ENCODE results near the gene WDR13. TPM values are rescaled to one million over a fixed set of nuclear protein-coding genes. Genes with fewer than 3 reads are reported as not detected.

Gene WDR13
- total and polyA plus RNA-seq, 8 donors = 52.0 to 433 (median 179) TPM

- Histone ChIP-seq H3K9me3 (no peaks in the 10 kb centered on the region), H3K4me3 (no peak overlapping the region), H3K36me3 (no peaks in the 10 kb centered on the region), H3K27me3 (no peaks in the 10 kb centered on the region), H3K4me1 (peaks cover 0 to 4% (median 0%) of the 10 kb centered on the region in 4 donors), H3K27ac (peak overlapping the region in 4 of 5 donors; percentile 43 to 64 (median 60))
- WGBS, 5 donors = 77 to 90% (median 86%) methylated on average over 16 to 21 of the region's 21 CpGs
- TF ChIP-seq EP300 (IDR thresholded peaks at IDR 0.05) (no peak), POLR2AphosphoS5 (IDR thresholded peaks at IDR 0.05) (no peak)
- no peak for DNase-seq
- intact Hi-C loops (cut with DNase I; ENCODE audit: low total_unique reads) = no loop called here
These were observed 6.8 kb upstream of the WDR13 start for GRCh38 chrX:48590203-48591103.

DNA sequence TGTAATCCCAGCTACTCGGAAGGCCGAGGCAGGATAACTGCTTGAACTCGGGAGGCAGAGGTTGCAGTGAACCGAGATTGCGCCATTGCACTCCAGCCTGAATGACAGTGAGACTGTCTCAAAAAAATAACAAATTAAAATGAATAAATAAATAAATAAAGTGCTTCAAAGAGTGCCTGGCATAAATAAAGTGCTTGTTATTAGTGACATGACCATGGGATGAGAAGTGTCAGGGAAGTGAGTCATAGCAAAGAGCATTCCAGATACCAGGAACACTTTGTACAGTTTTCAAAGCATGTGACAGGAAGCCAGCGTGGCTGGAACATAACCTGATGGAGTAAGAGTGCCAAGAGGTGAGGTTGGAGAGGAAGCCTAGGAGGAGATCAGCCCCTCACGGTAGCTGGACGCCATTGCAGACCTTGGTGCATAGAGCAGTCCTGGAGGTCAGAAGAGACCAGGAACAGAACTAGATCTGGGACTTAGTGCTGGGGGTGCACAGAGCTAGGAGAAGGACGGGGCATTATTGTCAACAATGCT lies 6.0 kb upstream of the WDR13 start:
- Histone ChIP-seq H3K27me3 (no peaks in the 10 kb centered on the region), H3K4me1 (peaks cover 0 to 6% (median 0%) of the 10 kb centered on the region in 4 donors), H3K9me3 (no peaks in the 10 kb centered on the region), H3K27ac (peak overlapping the region in 4 of 5 donors; percentile 43 to 64 (median 60)), H3K36me3 (no peaks in the 10 kb centered on the region), H3K4me3 (no peak overlapping the region)
- intact Hi-C loops (cut with DNase I; ENCODE audit: low total_unique reads) = no loop called here
- DNase-seq = peak; percentile 31 to 51
- no peak for TF ChIP-seq CTCF (IDR thresholded peaks at IDR 0.05)
- TF ChIP-seq POLR2AphosphoS5 (IDR thresholded peaks at IDR 0.05) = peak; percentile 20 to 82 (median 69)
- no peak for TF ChIP-seq EP300 (IDR thresholded peaks at IDR 0.05)
- TF ChIP-seq POLR2A (IDR thresholded peaks at IDR 0.05) = no peak
- 56 to 70% (median 63%) methylated on average over 9 of the region's 9 CpGs for WGBS, 5 donors

GRCh38 chrX:48592971-48593370 lies 4.3 kb upstream of the WDR13 start:
- Histone ChIP-seq H3K9me3 (no peaks in the 10 kb centered on the region), H3K36me3 (no peaks in the 10 kb centered on the region), H3K27me3 (no peaks in the 10 kb centered on the region), H3K4me1 (peaks cover 0 to 14% (median 3%) of the 10 kb centered on the region in 4 donors), H3K27ac (no peak overlapping the region), H3K4me3 (no peak overlapping the region)
- TF ChIP-seq POLR2AphosphoS5 (IDR thresholded peaks at IDR 0.05) (no peak), CTCF (IDR thresholded peaks at IDR 0.05) (no peak), EP300 (IDR thresholded peaks at IDR 0.05) (no peak), POLR2A (IDR thresholded peaks at IDR 0.05) (no peak)
- 72 to 85% (median 79%) methylated on average over 5 of the region's 5 CpGs for WGBS, 5 donors
- DNase-seq = no peak
- intact Hi-C loops (cut with DNase I; ENCODE audit: low total_unique reads) = no loop called here

- WGBS, 5 donors = 18 to 47% (median 29%) methylated on average over 2 of the region's 2 CpGs
- intact Hi-C loops (cut with DNase I; ENCODE audit: low total_unique reads) = no loop called here
- Histone ChIP-seq H3K4me3 (no peak overlapping the region), H3K36me3 (peaks cover 15 to 24% (median 23%) of the 10 kb centered on the region in 4 donors), H3K4me1 (peaks cover 0 to 26% (median 12%) of the 10 kb centered on the region in 4 donors), H3K27ac (no peak overlapping the region), H3K27me3 (no peaks in the 10 kb centered on the region), H3K9me3 (no peaks in the 10 kb centered on the region)
- DNase-seq = no peak
- TF ChIP-seq CTCF (IDR thresholded peaks at IDR 0.05) (no peak), POLR2AphosphoS5 (IDR thresholded peaks at IDR 0.05) (no peak), POLR2A (IDR thresholded peaks at IDR 0.05) (no peak), EP300 (IDR thresholded peaks at IDR 0.05) (no peak)
These were observed 1.4 kb upstream of the WDR13 start for GRCh38 chrX:48595929-48596328.

All from stomach (tissue), 9 donors.